HG02840 (cell line): ENCODE data around the gene CDCA5.
"Not testable (repeated sequence)": the region's sequence is repeated elsewhere in the genome, so short reads cannot be mapped to it uniquely, and the experiment has no call there.

Source experiments
- ATAC-seq: cut with Tn5 transposase; IDR thresholded peaks from one replicate; pipeline ENCODE4 v1.9.1; 2021; ENCODE audit warnings: mild to moderate bottlenecking, moderate library complexity, moderate number of reproducible peaks; ENCODE audit not compliant: unreplicated experiment, low FRiP score

CDCA5 gene

GRCh38 chr11:65120831-65121230, 37.0 kb upstream of the CDCA5 start:
- ATAC-seq = no peak

- ATAC-seq = no peak
Observed at GRCh38 chr11:65119670-65119995, 35.8 kb upstream of the CDCA5 start.

- not testable (repeated sequence) for ATAC-seq
Observed at GRCh38 chr11:65118891-65119669, 35.2 kb upstream of the CDCA5 start.

GRCh38 chr11:65118097-65118837, 34.4 kb upstream of the CDCA5 start:
- no peak for ATAC-seq

GRCh38 chr11:65117206-65118096, 33.6 kb upstream of the CDCA5 start, which contains the start of gene ZNHIT2:
TSS of gene ZNHIT2 (minus strand) at chr11:65117701. CDS start at chr11:65117653, 48 bp downstream.
- peak; percentile 55 for ATAC-seq

GRCh38 chr11:65116370-65117205, 32.7 kb upstream of the CDCA5 start:
- no peak for ATAC-seq

GRCh38 chr11:65115361-65116082, 31.7 kb upstream of the CDCA5 start:
- no peak for ATAC-seq

GRCh38 chr11:65114538-65115171, 30.8 kb upstream of the CDCA5 start:
- ATAC-seq = no peak

GRCh38 chr11:65113839-65114238, 30.0 kb upstream of the CDCA5 start:
- ATAC-seq = no peak

GRCh38 chr11:65113361-65113756, 29.5 kb upstream of the CDCA5 start:
- ATAC-seq = no peak

GRCh38 chr11:65112546-65113360, 28.9 kb upstream of the CDCA5 start:
- ATAC-seq = no peak

- peak; percentile 64 for ATAC-seq
Observed at GRCh38 chr11:65111744-65112545, 28.1 kb upstream of the CDCA5 start, which contains the start of gene TM7SF2. TSS of gene TM7SF2 (plus strand) at chr11:65111872. CDS start at chr11:65112016, 144 bp downstream.

- ATAC-seq = no peak
Observed at GRCh38 chr11:65111159-65111743, 27.4 kb upstream of the CDCA5 start.

- no peak for ATAC-seq
Observed at GRCh38 chr11:65110354-65110861, 26.6 kb upstream of the CDCA5 start.

GRCh38 chr11:65109231-65110198, 25.7 kb upstream of the CDCA5 start:
- ATAC-seq = no peak
